GM12878 (cell line): ENCODE data around the gene CDK4. TPM values are rescaled to one million over a fixed set of nuclear protein-coding genes. Genes with fewer than 3 reads are reported as not detected.

ENCODE experiments used
- ATAC-seq: fragments of 200-7000 bp; cut with Tn5 transposase; 3 replicates; pipeline ENCODE4 v1.9.1; 2020; ENCODE audit warnings: mild to moderate bottlenecking, moderate library complexity
- BruUV-seq: library from RNA; stranded (reverse); fragments of 400-500 nt; replicated peaks from 2 replicates; lab custom pipeline; 2021; lab: Mats Ljungman, UMichigan
- CTCF ChIA-PET: fragments of 300-600 bp; sonication (Branson Sonifier 250); formaldehyde crosslinking; extraction: SDS; loops from one replicate; lab custom pipeline; 2021; ENCODE audit warnings: inconsistent platforms; lab: Yijun Ruan, JAX
- POLR2A ChIA-PET: fragments of 350-600 bp; formaldehyde crosslinking; extraction: SDS; loops from one replicate; lab custom pipeline; 2021; ENCODE audit warnings: inconsistent platforms; lab: Charles Lee
- RAD21 ChIA-PET: fragments of 300-600 bp; sonication (Branson Sonifier 250); formaldehyde crosslinking; loops from one replicate; lab custom pipeline; 2023; ENCODE audit warnings: antibody characterized with exemption; ENCODE audit not compliant: unreplicated experiment; lab: Charles Lee
- SMC1A ChIA-PET: fragments of 300-600 bp; sonication (Branson Sonifier 250); formaldehyde crosslinking; loops from one replicate; lab custom pipeline; 2023; ENCODE audit not compliant: unreplicated experiment, uncharacterized antibody; lab: Charles Lee
- DNase-seq: peaks from one replicate; pipeline ENCODE4 v3.0.0-alpha.2; 2011; ENCODE audit warnings: low read depth, low spot score
- FAIRE-seq: peaks from 3 replicates; lab custom pipeline; 2011; peaks lifted over from hg19 to GRCh38; lab: Jason Lieb, UNC
- H2AFZ ChIP-seq: 2 replicates; pipeline ENCODE4 v1.6.0; 2011; ENCODE audit warnings: low read depth, low read length, control low read depth; ENCODE audit not compliant: control insufficient read depth
- H3K27ac ChIP-seq: 2 replicates; pipeline ENCODE4 v1.5.1; 2011; ENCODE audit warnings: control low read depth; ENCODE audit not compliant: control insufficient read depth, insufficient read depth
- H3K27me3 ChIP-seq, 2 experiments: replicated peaks in 1 of 2; 2 replicates each; pipeline versions ENCODE4 v1.6.0 to v1.6.1; 2011; ENCODE audit warnings: low read length in 1 of 2; ENCODE audit not compliant: control insufficient read depth in 2 of 2, insufficient read depth in 2 of 2
- H3K36me3 ChIP-seq, 2 experiments: 2 replicates each; pipeline ENCODE4 v1.5.1; 2011; ENCODE audit warnings: low read length in 1 of 2; ENCODE audit not compliant: control insufficient read depth in 2 of 2, insufficient read depth in 2 of 2
- H3K4me1 ChIP-seq: 2 replicates; pipeline ENCODE4 v1.6.1; 2011; ENCODE audit warnings: mild to moderate bottlenecking, low read length, moderate library complexity, mixed read lengths; ENCODE audit not compliant: control insufficient read depth, insufficient read depth
- H3K4me2 ChIP-seq: 2 replicates; pipeline ENCODE4 v1.6.0; 2011; ENCODE audit warnings: control low read depth; ENCODE audit not compliant: control insufficient read depth, insufficient read depth
- H3K4me3 ChIP-seq: fragments of 200-600 bp; sonication (generic); 2 replicates; pipeline ENCODE4 v1.5.1; 2016
- H3K79me2 ChIP-seq: 2 replicates; pipeline ENCODE4 v1.6.0; 2011; ENCODE audit warnings: low read length; ENCODE audit not compliant: control insufficient read depth, insufficient read depth
- H3K9ac ChIP-seq: 2 replicates; pipeline ENCODE4 v1.8.0; 2011; ENCODE audit warnings: low read length, control low read depth, mixed read lengths; ENCODE audit not compliant: control insufficient read depth, insufficient read depth
- H3K9me3 ChIP-seq: replicated peaks from 3 replicates; pipeline ENCODE4 v1.5.1; 2011; ENCODE audit warnings: mild to moderate bottlenecking, low read length; ENCODE audit not compliant: control insufficient read depth, insufficient read depth
- H4K20me1 ChIP-seq: 2 replicates; pipeline ENCODE4 v1.6.0; 2011; ENCODE audit not compliant: control insufficient read depth, insufficient read depth
- CEBPB ChIP-seq, 2 experiments: fragments of 150-350 bp in 1 of 2; IDR thresholded peaks; 2 replicates each; pipeline ENCODE4 v1.6.1; 2012 to 2014; ENCODE audit warnings: low read depth in 2 of 2, low read length in 2 of 2, borderline replicate concordance in 1 of 2, inconsistent platforms in 1 of 2
- CTCF ChIP-seq, 3 experiments: IDR thresholded peaks in 2 of 3; conservative IDR thresholded peaks in 1 of 3; 2 replicates each; pipeline ENCODE4 v1.5.1; 2011; ENCODE audit warnings: low read depth in 3 of 3, low read length in 3 of 3, mild to moderate bottlenecking in 3 of 3, control low read depth in 2 of 3, moderate library complexity in 2 of 3, inconsistent platforms in 1 of 3, mixed read lengths in 1 of 3; ENCODE audit not compliant: control insufficient read depth in 2 of 3, insufficient read depth in 1 of 3; ENCODE audit errors: extremely low read depth in 1 of 3
- FOXK2 ChIP-seq: fragments of 450-650 bp; IDR thresholded peaks from 2 replicates; pipeline ENCODE4 v1.6.1; 2017; ENCODE audit warnings: mild to moderate bottlenecking, moderate library complexity
- MTA3 ChIP-seq: IDR thresholded peaks from 2 replicates; pipeline ENCODE4 v1.6.1; 2012; ENCODE audit warnings: low read length, inconsistent platforms, borderline replicate concordance
- MYB ChIP-seq: fragments of 150-350 bp; IDR thresholded peaks from 2 replicates; pipeline ENCODE4 v1.6.1; 2014; ENCODE audit warnings: mild to moderate bottlenecking, low read depth, low read length, borderline replicate concordance
- NFXL1 ChIP-seq: fragments of 450-650 bp; IDR thresholded peaks from 2 replicates; pipeline ENCODE4 v1.6.1; 2017; ENCODE audit warnings: antibody characterized with exemption, mild to moderate bottlenecking, borderline replicate concordance
- RBBP5 ChIP-seq: fragments of 200-600 bp; sonication (generic); conservative IDR thresholded peaks from 2 replicates; pipeline ENCODE4 v1.6.1; 2016
- RCOR1 ChIP-seq: conservative IDR thresholded peaks from 2 replicates; pipeline ENCODE4 v1.6.1; 2012; ENCODE audit warnings: low read depth, low read length, improper control_type of control experiment
- SP1 ChIP-seq: IDR thresholded peaks from one replicate; pipeline ENCODE4 v1.6.1; 2011; ENCODE audit warnings: low read depth, low read length
- TBL1XR1 ChIP-seq: IDR thresholded peaks from 2 replicates; pipeline ENCODE4 v1.6.1; 2012; ENCODE audit warnings: low read depth, low read length, improper control_type of control experiment
- USF2 ChIP-seq: IDR thresholded peaks from 2 replicates; pipeline ENCODE4 v1.6.1; 2011; ENCODE audit warnings: low read depth, low read length, improper control_type of control experiment, borderline replicate concordance
- ZZZ3 ChIP-seq: IDR thresholded peaks from 2 replicates; pipeline ENCODE4 v1.6.1; 2011; ENCODE audit warnings: low read depth; ENCODE audit not compliant: control insufficient read depth, insufficient read length
- WGBS: methylation state at CpG from one replicate; pipeline ENCODE4 v1.1.6; 2016; ENCODE audit warnings: low lambda C conversion rate; ENCODE audit not compliant: insufficient replicate concordance, insufficient coverage; ENCODE audit errors: missing lambda C conversion rate; 5-methylcytosine and 5-hydroxymethylcytosine counted together
- in situ Hi-C: fragments of 300-500 bp; cut with MboI; formaldehyde crosslinking; loops from 9 replicates; pipeline ENCODE4 v1.14.3; 2018; ENCODE audit warnings: mixed read lengths
- intact Hi-C: fragments of 100-400 bp; cut with micrococcal nuclease; formaldehyde crosslinking; loops from one replicate; pipeline ENCODE4 v1.14.2; 2022; ENCODE audit not compliant: unreplicated experiment
- polyA plus RNA-seq, 11 experiments: library from polyadenylated mRNA; depleted of rRNA in 4 of 11; unstranded in 6 of 11; stranded (reverse) in 5 of 11; fragments of >200 nt; fragmentation: Nextera tagmentation in 4 of 11; fragmentation: Illumina TruSeq in 1 of 11; extraction: Ambion mirVana in 4 of 11; extraction: Trizol in 1 of 11; gene quantifications; 1 replicate in 1 of 11; 2 replicates in 10 of 11; pipeline versions ENCODE4 v1.2.1 to v1.2.3, GENCODE V29; 2011 to 2016; ENCODE audit warnings: inconsistent platforms in 2 of 11, missing spikeins in 2 of 11, low read depth in 1 of 11
- total RNA-seq, 4 experiments: library from RNA; depleted of rRNA in 3 of 4; stranded (reverse); fragments of >200 nt in 3 of 4; fragmentation: Illumina TruSeq in 1 of 4; extraction: Trizol in 1 of 4; gene quantifications; 2 replicates each; pipeline versions ENCODE4 v1.2.1 to v1.2.3, GENCODE V29; 2013 to 2021
- TF ChIP-seq, protein P1 (sequence below): fragments of 450-650 bp; conservative IDR thresholded peaks from 2 replicates; pipeline ENCODE4 v1.6.1; 2017; ENCODE audit warnings: mild to moderate bottlenecking, moderate library complexity
- TF ChIP-seq, protein P2 (sequence below): fragments of 450-650 bp; IDR thresholded peaks from 2 replicates; pipeline ENCODE4 v1.6.1; 2017; ENCODE audit warnings: borderline replicate concordance
- TF ChIP-seq, protein P3 (sequence below): fragments of 450-650 bp; IDR thresholded peaks from 2 replicates; pipeline ENCODE4 v1.6.1; 2016; ENCODE audit warnings: mild to moderate bottlenecking

Gene CDK4
- total and polyA plus RNA-seq, 10 of the 15 experiments (the other 5 are each of a cell fraction or from before 2014, with no cell fraction given), result 26.1 to 385 (median 221) TPM

DNA sequence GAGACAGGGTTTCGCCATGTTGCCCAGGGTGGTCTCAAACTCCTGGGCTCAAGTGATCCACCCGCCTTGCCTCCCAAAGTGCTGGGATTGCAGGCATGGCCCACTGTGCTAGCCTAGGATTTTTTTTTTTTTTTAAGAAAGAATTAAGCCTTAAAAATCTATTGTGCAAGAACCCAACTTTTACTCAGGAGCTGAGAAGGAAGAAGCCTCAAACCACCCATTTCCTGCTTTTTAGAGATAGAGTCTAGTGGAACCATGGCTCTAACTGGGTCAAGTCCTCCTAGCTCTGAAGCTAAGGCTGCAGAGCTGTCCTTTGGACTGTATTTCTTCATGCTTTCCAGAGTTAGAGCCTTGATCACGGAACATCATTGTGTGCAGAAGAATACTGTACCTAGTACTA, 29.1 kb upstream of the CDK4 start (continued):
- TF ChIP-seq, protein P1, sequence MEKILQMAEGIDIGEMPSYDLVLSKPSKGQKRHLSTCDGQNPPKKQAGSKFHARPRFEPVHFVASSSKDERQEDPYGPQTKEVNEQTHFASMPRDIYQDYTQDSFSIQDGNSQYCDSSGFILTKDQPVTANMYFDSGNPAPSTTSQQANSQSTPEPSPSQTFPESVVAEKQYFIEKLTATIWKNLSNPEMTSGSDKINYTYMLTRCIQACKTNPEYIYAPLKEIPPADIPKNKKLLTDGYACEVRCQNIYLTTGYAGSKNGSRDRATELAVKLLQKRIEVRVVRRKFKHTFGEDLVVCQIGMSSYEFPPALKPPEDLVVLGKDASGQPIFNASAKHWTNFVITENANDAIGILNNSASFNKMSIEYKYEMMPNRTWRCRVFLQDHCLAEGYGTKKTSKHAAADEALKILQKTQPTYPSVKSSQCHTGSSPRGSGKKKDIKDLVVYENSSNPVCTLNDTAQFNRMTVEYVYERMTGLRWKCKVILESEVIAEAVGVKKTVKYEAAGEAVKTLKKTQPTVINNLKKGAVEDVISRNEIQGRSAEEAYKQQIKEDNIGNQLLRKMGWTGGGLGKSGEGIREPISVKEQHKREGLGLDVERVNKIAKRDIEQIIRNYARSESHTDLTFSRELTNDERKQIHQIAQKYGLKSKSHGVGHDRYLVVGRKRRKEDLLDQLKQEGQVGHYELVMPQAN, result no peak
- no peak for TF ChIP-seq MTA3
- no peak for TF ChIP-seq CEBPB (IDR thresholded peaks at IDR 0.05; ENCODE audit: borderline replicate concordance in 1 of 2, low read depth in 2 of 2, low read length in 2 of 2)
- TF ChIP-seq SP1, result no peak
- TF ChIP-seq, protein P2, sequence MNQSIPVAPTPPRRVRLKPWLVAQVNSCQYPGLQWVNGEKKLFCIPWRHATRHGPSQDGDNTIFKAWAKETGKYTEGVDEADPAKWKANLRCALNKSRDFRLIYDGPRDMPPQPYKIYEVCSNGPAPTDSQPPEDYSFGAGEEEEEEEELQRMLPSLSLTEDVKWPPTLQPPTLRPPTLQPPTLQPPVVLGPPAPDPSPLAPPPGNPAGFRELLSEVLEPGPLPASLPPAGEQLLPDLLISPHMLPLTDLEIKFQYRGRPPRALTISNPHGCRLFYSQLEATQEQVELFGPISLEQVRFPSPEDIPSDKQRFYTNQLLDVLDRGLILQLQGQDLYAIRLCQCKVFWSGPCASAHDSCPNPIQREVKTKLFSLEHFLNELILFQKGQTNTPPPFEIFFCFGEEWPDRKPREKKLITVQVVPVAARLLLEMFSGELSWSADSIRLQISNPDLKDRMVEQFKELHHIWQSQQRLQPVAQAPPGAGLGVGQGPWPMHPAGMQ, result no peak
- TF ChIP-seq USF2, result no peak

DNA sequence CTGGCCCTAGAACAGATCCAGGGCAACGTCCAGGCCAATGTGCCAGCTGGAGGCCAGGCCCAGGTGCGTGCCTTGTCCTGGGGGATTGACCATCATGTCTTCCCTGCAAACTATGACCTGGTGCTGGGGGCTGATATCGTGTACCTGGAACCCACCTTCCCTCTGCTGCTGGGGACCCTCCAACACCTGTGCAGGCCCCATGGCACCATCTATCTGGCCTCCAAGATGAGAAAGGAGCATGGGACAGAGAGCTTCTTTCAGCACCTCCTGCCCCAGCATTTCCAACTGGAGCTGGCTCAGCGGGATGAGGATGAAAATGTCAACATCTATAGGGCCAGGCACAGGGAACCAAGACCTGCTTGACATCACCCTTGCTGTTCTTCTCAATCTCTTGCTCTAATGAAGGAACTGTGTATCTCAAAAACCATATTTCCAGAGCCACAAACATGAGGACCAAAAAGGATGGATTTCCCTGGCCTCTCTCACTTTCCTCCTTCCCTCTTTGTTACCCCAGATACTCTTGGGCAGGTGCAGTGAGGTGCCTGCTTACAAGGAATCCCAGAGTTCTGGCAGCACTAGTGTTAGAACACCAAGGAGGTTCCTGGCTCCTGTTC, 28.3 kb upstream of the CDK4 start:
- Histone ChIP-seq H3K27me3 (no peaks in the 10 kb centered on the region), H3K4me3 (no peak overlapping the region), H4K20me1 (no peaks in the 10 kb centered on the region), H3K27ac (no peak overlapping the region), H3K4me1 (peaks cover 8% of the 10 kb centered on the region; the same call in 1 of the 2 replicates), H3K4me2 (no peak overlapping the region), H2AFZ (no peak overlapping the region), H3K9me3 (no peaks in the 10 kb centered on the region), H3K36me3 (no peaks in the 10 kb centered on the region), H3K9ac (no peak overlapping the region), H3K79me2 (peaks cover 15% of the 10 kb centered on the region)
- ChIA-PET SMC1A (interaction anchor here (0.8 to 1.8 kb wide), 2 partner anchors 21 to 123 kb away, joined by 3 to 5 read pairs; no protein-coding TSS in a partner anchor), POLR2A (no interaction called here), RAD21 (interaction anchor here (1.3 kb wide), 1 partner anchor 13 kb away, joined by 5 read pairs; the partner anchor contains the start of gene CYP27B1), CTCF (interaction anchor here (0.6 to 2.1 kb wide), 7 partner anchors 8 to 188 kb away, joined by 3 to 13 read pairs (median 4); partner anchors contain the start of genes EEF1AKMT3 and METTL1)
- in situ Hi-C loops (no loop called here), intact Hi-C loops (no loop called here)
- DNase-seq (no peak), ATAC-seq (no peak), FAIRE-seq (no peak)
- 49% methylated on average over 4 of the region's 4 CpGs for WGBS
- no TSS peak for BruUV-seq
- TF ChIP-seq FOXK2 (no peak), RBBP5 (no peak), RCOR1 (no peak), MYB (no peak), ZZZ3 (no peak), TBL1XR1 (no peak), CTCF (IDR thresholded peaks at IDR 0.05 in 2 of 3, conservative IDR thresholded peaks at IDR 0.05 in 1 of 3; ENCODE audit: control insufficient read depth in 2 of 3, extremely low read depth in 1 of 3, insufficient read depth in 1 of 3, low read depth in 3 of 3, low read length in 3 of 3) (no peak), NFXL1 (no peak)
- TF ChIP-seq, protein P3, sequence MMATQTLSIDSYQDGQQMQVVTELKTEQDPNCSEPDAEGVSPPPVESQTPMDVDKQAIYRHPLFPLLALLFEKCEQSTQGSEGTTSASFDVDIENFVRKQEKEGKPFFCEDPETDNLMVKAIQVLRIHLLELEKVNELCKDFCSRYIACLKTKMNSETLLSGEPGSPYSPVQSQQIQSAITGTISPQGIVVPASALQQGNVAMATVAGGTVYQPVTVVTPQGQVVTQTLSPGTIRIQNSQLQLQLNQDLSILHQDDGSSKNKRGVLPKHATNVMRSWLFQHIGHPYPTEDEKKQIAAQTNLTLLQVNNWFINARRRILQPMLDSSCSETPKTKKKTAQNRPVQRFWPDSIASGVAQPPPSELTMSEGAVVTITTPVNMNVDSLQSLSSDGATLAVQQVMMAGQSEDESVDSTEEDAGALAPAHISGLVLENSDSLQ, result no peak
